Measurements from ENCODE around the gene KIF4A.
"Not testable (repeated sequence)": the region's sequence is repeated elsewhere in the genome, so short reads cannot be mapped to it uniquely, and the experiment has no call there.

DNA sequence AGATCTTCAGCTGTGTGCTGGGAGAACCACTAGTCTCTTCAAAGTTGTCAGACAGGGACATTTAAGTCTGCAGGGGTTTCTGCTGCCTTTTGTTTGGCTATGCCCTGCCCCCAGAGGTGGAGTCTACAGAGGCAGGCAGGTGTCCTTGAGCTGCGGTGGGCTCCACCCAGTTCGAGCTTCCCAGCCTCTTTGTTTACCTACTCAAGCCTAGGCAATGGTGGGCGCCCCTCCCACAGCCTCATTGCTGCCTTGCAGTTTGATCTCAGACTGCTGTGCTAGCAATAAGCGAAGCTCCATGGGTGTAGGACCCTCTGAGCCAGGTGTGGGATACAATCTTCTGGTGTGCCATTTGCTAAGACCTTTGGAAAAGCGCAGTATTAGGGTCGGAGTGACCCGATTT is 78.8 kb downstream of the KIF4A start:
- TF ChIP-seq, protein P1, sequence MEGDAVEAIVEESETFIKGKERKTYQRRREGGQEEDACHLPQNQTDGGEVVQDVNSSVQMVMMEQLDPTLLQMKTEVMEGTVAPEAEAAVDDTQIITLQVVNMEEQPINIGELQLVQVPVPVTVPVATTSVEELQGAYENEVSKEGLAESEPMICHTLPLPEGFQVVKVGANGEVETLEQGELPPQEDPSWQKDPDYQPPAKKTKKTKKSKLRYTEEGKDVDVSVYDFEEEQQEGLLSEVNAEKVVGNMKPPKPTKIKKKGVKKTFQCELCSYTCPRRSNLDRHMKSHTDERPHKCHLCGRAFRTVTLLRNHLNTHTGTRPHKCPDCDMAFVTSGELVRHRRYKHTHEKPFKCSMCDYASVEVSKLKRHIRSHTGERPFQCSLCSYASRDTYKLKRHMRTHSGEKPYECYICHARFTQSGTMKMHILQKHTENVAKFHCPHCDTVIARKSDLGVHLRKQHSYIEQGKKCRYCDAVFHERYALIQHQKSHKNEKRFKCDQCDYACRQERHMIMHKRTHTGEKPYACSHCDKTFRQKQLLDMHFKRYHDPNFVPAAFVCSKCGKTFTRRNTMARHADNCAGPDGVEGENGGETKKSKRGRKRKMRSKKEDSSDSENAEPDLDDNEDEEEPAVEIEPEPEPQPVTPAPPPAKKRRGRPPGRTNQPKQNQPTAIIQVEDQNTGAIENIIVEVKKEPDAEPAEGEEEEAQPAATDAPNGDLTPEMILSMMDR (IDR thresholded peaks at IDR 0.05): not testable (repeated sequence)
- not testable (repeated sequence) for TF ChIP-seq POLR2A (IDR thresholded peaks at IDR 0.05)
